Stimulated activated CD8-positive, alpha-beta memory T cell treated with anti-CD3 and anti-CD28 coated beads, Interleukin-7, amount 100 ng/mL, for 4 hours (primary cell): ENCODE measurements around the gene PRAC1.
"Not testable (repeated sequence)": the region's sequence is repeated elsewhere in the genome, so short reads cannot be mapped to it uniquely, and the experiment has no call there.

Experiments used
- DNase-seq, 2 donors: peaks; one replicate each; pipeline ENCODE4 v3.0.0-alpha.2; 2020; ENCODE audit warnings: low read depth in 2 of 2

Gene PRAC1

GRCh38 chr17:48726916-48727286 lies 4.6 kb upstream of the PRAC1 start:
- DNase-seq: no peak

- no peak for DNase-seq
These were observed 4.0 kb upstream of the PRAC1 start for GRCh38 chr17:48726114-48726915.

GRCh38 chr17:48725288-48726064 lies 3.2 kb upstream of the PRAC1 start:
- DNase-seq: no peak

GRCh38 chr17:48725004-48725287 lies 2.6 kb upstream of the PRAC1 start:
- no peak for DNase-seq

GRCh38 chr17:48724251-48725003 lies 2.1 kb upstream of the PRAC1 start:
- peak; percentile 49 to 59 for DNase-seq

GRCh38 chr17:48723423-48724250 lies 1.3 kb upstream of the PRAC1 start:
- no peak for DNase-seq

DNA sequence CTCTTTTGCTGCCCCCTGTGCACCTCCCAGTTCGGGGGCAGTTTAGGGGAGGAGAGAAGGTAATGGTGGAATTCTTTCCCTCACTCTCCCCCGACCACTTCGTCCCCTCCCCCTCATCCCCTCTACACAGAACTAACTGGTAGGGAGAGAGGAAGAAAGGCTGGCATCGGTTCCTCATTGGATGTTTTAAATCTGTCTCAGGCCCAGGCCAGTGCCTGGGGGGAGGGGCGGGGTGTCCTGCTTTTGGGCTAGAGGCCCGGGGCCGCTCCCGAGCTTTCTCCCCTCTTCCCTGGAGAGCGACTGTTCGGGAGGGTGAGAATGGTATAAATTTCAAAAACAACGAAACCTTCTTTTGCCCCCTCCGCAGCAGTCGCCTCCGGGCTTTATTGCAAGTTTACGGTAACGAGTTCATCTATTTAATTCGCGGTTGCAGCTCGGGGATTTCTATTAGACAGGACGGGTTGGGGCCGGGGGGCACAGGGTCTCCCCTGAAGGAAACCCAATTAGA lies 651 bp upstream of the PRAC1 start, which contains the start of gene PRAC2:
TSS of gene PRAC2 (plus strand) at position 271 of the 508 bp plus-strand sequence. CDS start 1,226 bp downstream, outside the sequence.
- DNase-seq: no peak

- no peak for DNase-seq
These were observed 1.3 kb downstream of the PRAC1 start for GRCh38 chr17:48721009-48721402.

- no peak for DNase-seq
These were observed 1.9 kb downstream of the PRAC1 start for GRCh38 chr17:48720266-48721008.

GRCh38 chr17:48719642-48720265 lies 2.6 kb downstream of the PRAC1 start:
- no peak for DNase-seq

DNA sequence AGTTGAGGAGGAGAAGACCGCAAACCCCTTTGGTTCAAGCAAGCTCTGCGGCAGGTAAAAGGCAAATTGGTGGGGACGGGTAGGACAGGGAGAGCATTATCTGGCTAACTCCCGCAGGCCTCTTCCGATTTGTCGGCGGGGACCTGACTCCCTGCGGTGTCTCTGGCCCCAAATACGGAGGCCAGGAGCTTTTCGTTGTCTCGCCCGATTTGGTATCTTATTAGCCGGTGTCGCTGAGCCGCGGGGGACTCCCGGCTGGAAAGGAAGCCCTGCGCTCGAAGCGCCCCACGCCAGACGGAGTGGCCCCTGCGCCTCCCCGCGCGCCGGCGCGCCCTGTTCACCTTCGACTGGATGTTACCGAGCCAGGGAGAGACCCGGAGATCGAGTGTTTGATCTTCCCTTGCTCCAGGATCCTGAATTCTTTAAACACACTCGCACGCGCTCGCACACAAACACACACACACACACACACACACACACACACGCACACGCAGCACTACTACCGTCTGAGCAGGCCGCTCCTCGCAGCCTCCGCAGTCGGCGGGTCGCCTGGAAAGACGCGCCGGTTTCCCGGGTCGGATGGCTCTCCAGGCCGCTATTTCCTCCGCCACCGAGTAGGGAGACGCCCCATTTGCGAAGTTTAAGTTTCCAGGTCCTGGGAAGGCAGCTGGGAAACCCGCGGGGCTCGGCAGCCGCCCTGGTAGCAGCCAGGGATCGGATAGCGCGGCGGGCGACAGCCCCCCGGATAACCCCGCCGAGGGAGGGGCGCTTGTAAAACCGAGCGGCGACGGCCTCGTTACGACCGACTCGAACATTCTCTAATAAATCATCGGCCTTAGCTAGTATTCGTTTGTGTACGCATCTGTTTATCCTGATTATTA lies 3.3 kb downstream of the PRAC1 start:
- DNase-seq: no peak

- no peak for DNase-seq
These were observed 4.0 kb downstream of the PRAC1 start for GRCh38 chr17:48718227-48718760.

GRCh38 chr17:48717367-48718226 lies 4.7 kb downstream of the PRAC1 start:
- no peak for DNase-seq

GRCh38 chr17:48716549-48716948 lies 5.8 kb downstream of the PRAC1 start:
- DNase-seq: not testable (repeated sequence)

GRCh38 chr17:48715496-48716399 lies 6.6 kb downstream of the PRAC1 start:
- DNase-seq: no peak

DNA sequence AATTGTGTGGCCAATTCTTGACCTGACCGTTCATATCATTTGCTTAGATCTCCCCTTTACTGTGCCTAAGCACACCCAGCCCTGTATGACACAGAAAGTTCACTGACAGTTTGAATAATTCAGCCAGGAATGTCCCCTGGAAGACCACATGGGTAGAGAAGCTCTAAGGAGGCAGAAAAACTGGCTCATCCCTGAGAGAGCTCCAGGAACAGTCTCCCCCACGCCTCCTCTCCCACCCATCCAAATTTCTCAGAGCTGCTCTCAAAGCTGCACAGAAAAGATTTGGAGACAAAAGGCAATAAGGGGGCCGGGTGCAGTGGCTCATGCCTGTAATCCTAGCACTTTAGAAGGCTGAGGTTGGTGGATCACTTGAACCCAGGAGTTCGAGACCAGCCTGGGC lies 11.2 kb downstream of the PRAC1 start:
- no peak for DNase-seq
